Iris pigment epithelial cell (primary cell): Measurements from ENCODE around the gene EPB41L2.
A peak's percentile ranks its signal among the peaks of the same experiment; 100 is the strongest.
"Not testable (repeated sequence)": the region's sequence is repeated elsewhere in the genome, so short reads cannot be mapped to it uniquely, and the experiment has no call there.

Source experiments
- DNase-seq: peaks from one replicate; pipeline ENCODE4 v3.0.0-alpha.2; 2011; ENCODE audit warnings: low read depth

The EPB41L2 gene

GRCh38 chr6:130838250-130838860, 224.7 kb downstream of the EPB41L2 start:
- no peak for DNase-seq

- DNase-seq, result no peak
Observed at GRCh38 chr6:130837067-130837466, 226.0 kb downstream of the EPB41L2 start.

- DNase-seq, result no peak
Observed at GRCh38 chr6:130836055-130836640, 226.9 kb downstream of the EPB41L2 start.

GRCh38 chr6:130834482-130835251, 228.4 kb downstream of the EPB41L2 start:
- no peak for DNase-seq

- no peak for DNase-seq
Observed at GRCh38 chr6:130833569-130833968, 229.5 kb downstream of the EPB41L2 start.

- DNase-seq, result no peak
Observed at GRCh38 chr6:130831607-130832006, 231.4 kb downstream of the EPB41L2 start.

- DNase-seq, result no peak
Observed at GRCh38 chr6:130829333-130829910, 233.6 kb downstream of the EPB41L2 start.

- DNase-seq, result no peak
Observed at GRCh38 chr6:130827247-130828149, 235.5 kb downstream of the EPB41L2 start, which contains the start of gene SMLR1. SMLR1 (plus strand) TSS chr6:130827406; CDS start chr6:130827414, 8 bp downstream.

GRCh38 chr6:130826442-130827246, 236.4 kb downstream of the EPB41L2 start:
- no peak for DNase-seq

- DNase-seq, result no peak
Observed at GRCh38 chr6:130825772-130826441, 237.1 kb downstream of the EPB41L2 start.

GRCh38 chr6:130824978-130825694, 237.9 kb downstream of the EPB41L2 start:
- no peak for DNase-seq

- DNase-seq, result no peak
Observed at GRCh38 chr6:130822736-130823135, 240.3 kb downstream of the EPB41L2 start.

GRCh38 chr6:130815200-130816071, 247.6 kb downstream of the EPB41L2 start:
- no peak for DNase-seq

GRCh38 chr6:130814506-130814905, 248.5 kb downstream of the EPB41L2 start:
- DNase-seq, result no peak

GRCh38 chr6:130811932-130812331, 251.1 kb downstream of the EPB41L2 start:
- peak; percentile 61 for DNase-seq

- no peak for DNase-seq
Observed at GRCh38 chr6:130810307-130811030, 252.6 kb downstream of the EPB41L2 start.

GRCh38 chr6:130801368-130801767, 261.7 kb downstream of the EPB41L2 start:
- not testable (repeated sequence) for DNase-seq

- no peak for DNase-seq
Observed at GRCh38 chr6:130797061-130797460, 266.0 kb downstream of the EPB41L2 start.
